Subcutaneous adipose tissue (tissue), 4 donors: ENCODE results near the gene RCOR2. TPM values are rescaled to one million over a fixed set of nuclear protein-coding genes. Genes with fewer than 3 reads are reported as not detected.

Experiments
- total RNA-seq, 4 donors: library from RNA; depleted of rRNA; stranded (reverse); fragments of >200 nt; gene quantifications; one replicate each; pipeline ENCODE4 v1.1.0, GENCODE V29; 2016
- TF ChIP-seq, protein P1 (sequence below): fragments of 450-650 bp; IDR thresholded peaks from one replicate; pipeline ENCODE4 v1.5.1; 2016; ENCODE audit warnings: low read depth, mild to moderate bottlenecking, control low read depth, antibody characterized with exemption, moderate library complexity

Gene RCOR2
- total RNA-seq, 4 donors from 2014 or later = 0.88 TPM; not detected in 3

DNA sequence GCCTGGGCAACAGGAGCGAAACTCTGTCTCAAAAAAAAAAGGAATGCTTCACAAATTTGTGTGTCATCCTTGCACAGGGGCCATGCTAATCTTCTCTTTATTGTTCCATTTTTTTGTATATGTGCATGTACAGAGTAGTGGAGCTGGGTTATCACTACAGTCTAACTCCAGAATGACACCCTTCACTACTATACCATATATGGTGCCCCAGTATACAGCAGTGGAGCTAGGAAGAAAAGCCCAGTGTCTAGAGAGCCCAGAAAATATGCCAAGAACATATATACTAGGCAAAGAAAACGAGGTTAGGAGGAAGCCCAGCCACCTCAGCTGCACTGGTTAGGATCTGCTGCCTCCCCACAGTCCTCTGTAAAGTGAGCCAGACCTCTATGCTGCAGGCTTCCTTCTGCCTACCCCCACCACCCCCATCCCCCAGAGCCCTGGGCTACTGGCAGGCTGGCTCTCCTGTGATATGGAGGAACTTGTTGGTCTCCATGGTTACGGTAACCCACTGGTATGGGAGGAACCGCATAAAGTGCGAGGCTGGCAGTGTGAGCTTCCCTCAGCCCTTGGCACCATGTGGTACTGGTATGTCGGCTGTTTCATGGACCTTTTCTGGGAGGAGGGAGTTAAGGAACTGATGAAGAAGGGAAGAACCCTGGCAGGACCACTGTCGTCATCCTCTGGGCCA is 34.3 kb downstream of the RCOR2 start:
- TF ChIP-seq, protein P1, sequence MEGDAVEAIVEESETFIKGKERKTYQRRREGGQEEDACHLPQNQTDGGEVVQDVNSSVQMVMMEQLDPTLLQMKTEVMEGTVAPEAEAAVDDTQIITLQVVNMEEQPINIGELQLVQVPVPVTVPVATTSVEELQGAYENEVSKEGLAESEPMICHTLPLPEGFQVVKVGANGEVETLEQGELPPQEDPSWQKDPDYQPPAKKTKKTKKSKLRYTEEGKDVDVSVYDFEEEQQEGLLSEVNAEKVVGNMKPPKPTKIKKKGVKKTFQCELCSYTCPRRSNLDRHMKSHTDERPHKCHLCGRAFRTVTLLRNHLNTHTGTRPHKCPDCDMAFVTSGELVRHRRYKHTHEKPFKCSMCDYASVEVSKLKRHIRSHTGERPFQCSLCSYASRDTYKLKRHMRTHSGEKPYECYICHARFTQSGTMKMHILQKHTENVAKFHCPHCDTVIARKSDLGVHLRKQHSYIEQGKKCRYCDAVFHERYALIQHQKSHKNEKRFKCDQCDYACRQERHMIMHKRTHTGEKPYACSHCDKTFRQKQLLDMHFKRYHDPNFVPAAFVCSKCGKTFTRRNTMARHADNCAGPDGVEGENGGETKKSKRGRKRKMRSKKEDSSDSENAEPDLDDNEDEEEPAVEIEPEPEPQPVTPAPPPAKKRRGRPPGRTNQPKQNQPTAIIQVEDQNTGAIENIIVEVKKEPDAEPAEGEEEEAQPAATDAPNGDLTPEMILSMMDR = no peak

GRCh38 chr11:63880403-63880790 is 36.6 kb downstream of the RCOR2 start:
- TF ChIP-seq, protein P1 = no peak

- TF ChIP-seq, protein P1 = no peak
These were observed 37.2 kb downstream of the RCOR2 start for GRCh38 chr11:63879598-63880402.

DNA sequence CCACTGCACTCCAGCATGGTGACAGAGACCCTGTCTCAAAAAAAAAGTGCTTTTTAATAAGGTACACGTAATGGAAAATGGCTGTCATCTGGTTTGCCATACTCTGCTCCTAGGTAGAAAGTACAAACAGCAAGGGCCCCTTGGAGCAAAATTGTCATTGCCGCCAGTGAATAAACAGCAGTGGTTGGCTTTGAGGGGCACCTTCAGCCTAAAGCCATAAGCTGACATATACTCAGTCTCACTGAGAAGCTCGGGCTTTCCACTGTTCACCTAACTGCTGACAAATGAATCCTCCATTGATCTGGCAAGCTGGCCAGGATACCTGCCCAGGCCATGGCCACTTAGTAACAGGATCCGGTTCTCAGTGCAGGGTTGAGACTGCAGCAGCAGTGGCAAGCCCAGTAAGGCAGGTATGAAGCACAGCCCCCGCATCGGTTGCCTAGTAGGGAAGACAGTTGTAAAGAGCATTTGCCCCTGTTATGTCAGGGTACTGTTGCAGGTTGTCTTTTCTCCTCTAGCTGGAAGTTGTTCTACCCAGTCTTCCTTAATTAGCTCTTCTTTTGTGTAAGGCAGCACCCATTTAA is 39.2 kb downstream of the RCOR2 start:
- TF ChIP-seq, protein P1 = no peak

DNA sequence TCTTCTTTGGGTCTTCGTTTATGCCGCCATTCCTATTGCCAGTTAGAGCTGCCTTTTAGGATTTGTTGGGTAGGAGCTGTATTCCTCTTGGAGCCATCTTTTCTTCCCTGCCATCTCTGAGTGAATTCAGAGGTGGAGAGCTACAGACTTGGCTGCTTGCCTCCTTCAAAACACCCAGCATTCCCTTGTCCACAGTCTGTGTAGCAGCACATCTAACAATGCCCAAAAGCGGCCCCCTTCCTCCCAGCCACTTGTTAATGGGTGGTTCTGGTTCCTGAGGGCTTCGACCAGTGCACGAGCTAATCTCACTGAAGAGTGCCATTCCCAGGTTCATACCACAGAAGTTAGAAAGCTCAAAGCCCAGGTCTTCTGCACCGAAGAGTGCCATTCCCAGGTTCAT is 40.3 kb downstream of the RCOR2 start:
- TF ChIP-seq, protein P1 = no peak

GRCh38 chr11:63875506-63876065 is 41.4 kb downstream of the RCOR2 start:
- TF ChIP-seq, protein P1 = no peak

GRCh38 chr11:63874511-63874910 is 42.5 kb downstream of the RCOR2 start:
- TF ChIP-seq, protein P1 = no peak
